Umbilical cord (tissue), 2 donors: ENCODE results near the gene CCDC136. TPM values are rescaled to one million over a fixed set of nuclear protein-coding genes. Genes with fewer than 3 reads are reported as not detected.

ENCODE experiments used
- DNase-seq: peaks from one replicate; pipeline ENCODE4 v3.0.0-alpha.2; 2015; ENCODE audit warnings: low spot score
- total RNA-seq: library from RNA; depleted of rRNA; stranded (reverse); fragments of >200 nt; gene quantifications from one replicate; pipeline ENCODE4 v1.2.3, GENCODE V29; 2014; ENCODE audit warnings: low replicate concordance; ENCODE audit not compliant: insufficient read depth

CCDC136 gene
- 6.0 TPM for total RNA-seq

GRCh38 chr7:128791121-128791971 lies at the start of gene CCDC136:
Gene CCDC136 (plus strand): TSS chr7:128791968. CDS start chr7:128792412, 444 bp downstream.
- peak; percentile 63 for DNase-seq

- DNase-seq, result no peak
These were observed 49.6 kb upstream of the CCDC136 start for GRCh38 chr7:128742206-128742605.

- no peak for DNase-seq
These were observed 48.5 kb upstream of the CCDC136 start for GRCh38 chr7:128743112-128743772.

- DNase-seq, result no peak
These were observed 47.3 kb upstream of the CCDC136 start for GRCh38 chr7:128744366-128744905.

GRCh38 chr7:128745706-128746105 lies 46.1 kb upstream of the CCDC136 start:
- no peak for DNase-seq

- DNase-seq, result no peak
These were observed 44.3 kb upstream of the CCDC136 start for GRCh38 chr7:128747327-128748079.

- no peak for DNase-seq
These were observed 39.5 kb upstream of the CCDC136 start for GRCh38 chr7:128752251-128752650.

GRCh38 chr7:128755075-128755818 lies 36.5 kb upstream of the CCDC136 start:
- DNase-seq, result no peak

- DNase-seq, result no peak
These were observed 35.8 kb upstream of the CCDC136 start for GRCh38 chr7:128755819-128756476.

GRCh38 chr7:128757203-128757602 lies 34.6 kb upstream of the CCDC136 start:
- no peak for DNase-seq

GRCh38 chr7:128758553-128758952 lies 33.2 kb upstream of the CCDC136 start:
- DNase-seq, result no peak

- DNase-seq, result no peak
These were observed 32.5 kb upstream of the CCDC136 start for GRCh38 chr7:128759242-128759641.

- DNase-seq, result no peak
These were observed 28.2 kb upstream of the CCDC136 start for GRCh38 chr7:128763541-128763940.

- DNase-seq, result no peak
These were observed 24.2 kb upstream of the CCDC136 start for GRCh38 chr7:128767475-128768110.

GRCh38 chr7:128770233-128770632 lies 21.5 kb upstream of the CCDC136 start:
- no peak for DNase-seq

GRCh38 chr7:128773604-128774003 lies 18.2 kb upstream of the CCDC136 start:
- no peak for DNase-seq

- DNase-seq, result no peak
These were observed 17.6 kb upstream of the CCDC136 start for GRCh38 chr7:128774029-128774689.

GRCh38 chr7:128774921-128775320 lies 16.8 kb upstream of the CCDC136 start:
- no peak for DNase-seq

- DNase-seq, result no peak
These were observed 15.9 kb upstream of the CCDC136 start, which contains the start of gene OPN1SW for GRCh38 chr7:128775744-128776474. Gene OPN1SW (minus strand): TSS chr7:128775794. CDS start chr7:128775781, 13 bp downstream.
